ENCODE data around the gene FAM107B.

FAM107B gene

DNA sequence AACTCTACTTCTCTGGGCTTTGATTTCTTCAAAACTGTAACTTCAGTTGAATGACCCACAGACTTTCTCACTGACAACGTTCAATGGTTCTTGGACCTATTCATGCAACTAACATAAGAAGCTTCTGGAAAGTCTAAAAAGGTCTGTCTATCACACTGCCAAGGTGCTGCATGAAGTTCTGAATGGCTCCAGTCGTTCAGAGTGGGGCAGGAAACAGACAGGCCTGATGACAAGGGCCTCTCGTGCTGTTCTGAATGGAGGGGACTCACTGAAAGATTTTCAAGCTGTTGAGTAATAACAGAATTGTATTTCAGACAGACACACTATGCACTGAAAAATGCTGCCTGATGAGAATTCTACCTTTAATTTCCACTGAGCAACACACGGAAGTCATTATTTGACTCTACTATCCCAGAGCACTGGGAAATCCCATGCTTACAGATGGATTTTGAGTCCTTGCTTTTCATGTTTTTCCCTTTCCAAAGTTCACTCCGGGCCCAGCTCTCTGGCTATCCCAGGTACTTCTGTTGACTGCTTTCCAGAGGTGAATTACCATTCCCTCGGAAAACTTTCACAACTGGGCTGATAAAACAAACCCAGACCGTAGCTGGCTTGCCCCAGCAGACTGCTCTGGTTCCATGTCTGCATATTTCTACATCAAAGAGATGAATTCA lies 239.1 kb downstream of the FAM107B start:
- no peak for DNase-seq (ENCODE audit: low read depth in 2 of 2)

DNA sequence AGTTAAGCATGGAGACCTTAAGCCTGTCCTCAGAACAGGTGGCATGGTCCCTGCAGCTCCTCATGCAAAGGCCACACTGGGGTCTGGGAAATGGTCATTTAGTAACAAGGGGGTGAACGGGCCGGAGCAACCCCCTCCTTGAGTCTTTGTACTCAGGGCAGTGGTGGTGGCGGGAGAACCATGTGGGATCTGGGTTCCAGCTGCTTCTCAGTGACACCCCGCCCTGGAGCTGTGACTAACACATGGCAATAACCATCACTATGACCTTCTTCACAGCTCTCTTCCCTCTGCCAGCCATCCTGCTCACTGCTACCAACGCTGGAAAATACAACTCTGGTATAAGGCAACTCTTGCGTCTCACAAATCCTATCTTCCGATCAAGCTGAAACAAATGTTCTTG lies 240.5 kb downstream of the FAM107B start:
- no peak for DNase-seq (ENCODE audit: low read depth in 2 of 2)

DNA sequence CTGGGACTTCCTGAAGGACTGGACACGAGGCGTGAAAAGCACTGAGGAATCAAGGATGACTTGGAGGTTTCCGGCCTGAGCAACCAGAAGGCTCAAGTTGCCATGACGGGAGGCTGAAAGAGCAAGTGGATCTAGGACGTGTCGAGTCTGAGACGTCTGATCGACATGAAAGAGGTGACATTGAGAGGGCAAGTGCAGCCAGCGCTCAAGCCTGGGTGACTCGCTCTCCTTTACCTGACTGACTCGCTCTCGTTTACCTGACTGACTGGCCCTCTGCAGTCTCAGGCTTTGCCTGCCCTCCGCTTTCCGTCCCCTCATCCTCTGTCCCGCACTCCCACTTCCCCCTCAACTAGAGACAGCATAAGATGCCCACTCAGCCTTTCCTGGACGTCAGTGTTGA lies 241.4 kb downstream of the FAM107B start:
- no peak for DNase-seq (ENCODE audit: low read depth in 2 of 2)

DNA sequence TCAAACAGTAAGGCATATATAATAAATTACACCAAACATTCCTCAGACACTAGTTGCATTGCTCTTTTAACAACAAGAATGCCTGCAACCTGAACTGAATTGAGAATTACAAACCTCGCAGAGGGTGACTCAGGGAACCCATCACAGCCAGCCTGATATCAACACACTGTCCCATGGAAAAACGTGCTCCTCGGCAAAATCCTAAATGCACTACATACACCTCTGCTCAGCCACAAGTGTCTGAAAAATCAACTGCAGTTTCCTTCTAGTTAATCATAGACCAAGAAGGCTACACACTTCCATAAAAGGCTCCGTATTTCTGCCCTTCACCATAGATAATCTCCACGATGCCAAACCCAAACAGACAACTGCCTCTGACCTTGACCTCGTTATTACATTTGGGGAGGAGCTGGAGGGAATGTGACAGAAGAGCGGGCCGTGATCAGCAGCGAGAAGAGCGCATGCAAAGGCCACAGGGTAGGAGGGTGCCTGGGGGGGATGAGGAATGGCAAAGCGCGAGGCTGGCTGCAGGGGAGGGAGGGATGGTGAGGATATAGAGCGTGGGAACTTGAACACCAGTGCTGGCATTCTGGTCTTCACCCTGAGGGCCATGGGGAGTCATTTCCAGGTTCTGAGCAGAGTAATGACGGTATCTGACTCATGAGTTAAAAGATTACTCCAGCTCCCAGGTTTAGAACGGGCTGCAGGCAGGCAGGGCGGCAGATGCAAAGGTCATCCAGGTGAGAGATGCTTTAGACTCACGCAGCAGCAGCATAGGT lies 242.0 kb downstream of the FAM107B start:
- DNase-seq (ENCODE audit: low read depth in 2 of 2), result no peak

DNA sequence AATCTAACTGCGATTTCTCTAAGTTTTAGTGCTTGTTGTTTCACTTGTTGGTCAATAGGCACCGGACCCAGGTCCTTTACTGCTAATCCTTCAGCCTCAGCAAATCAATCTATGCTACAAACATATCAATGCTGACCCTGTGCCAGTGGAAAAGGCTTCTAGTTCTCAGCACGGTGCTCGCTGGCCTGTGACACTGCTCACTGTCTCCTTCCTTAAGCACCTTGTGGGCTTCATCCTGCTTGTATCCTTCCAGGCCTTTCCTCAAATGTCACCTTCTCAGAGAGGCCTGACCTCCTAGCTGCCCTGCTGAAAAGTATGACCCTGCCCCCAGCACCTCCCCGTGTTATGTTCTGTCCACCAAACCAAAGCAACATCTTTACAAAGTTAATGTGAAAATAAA lies 242.7 kb downstream of the FAM107B start:
- no peak for DNase-seq (ENCODE audit: low read depth in 2 of 2)

GRCh38 chr10:14530465-14530864 lies 244.2 kb downstream of the FAM107B start:
- DNase-seq (ENCODE audit: low read depth in 2 of 2), result no peak

- DNase-seq (ENCODE audit: low read depth in 2 of 2), result no peak
Measured at GRCh38 chr10:14529351-14529750, 245.3 kb downstream of the FAM107B start.

GRCh38 chr10:14528450-14528849 lies 246.2 kb downstream of the FAM107B start:
- DNase-seq (ENCODE audit: low read depth in 2 of 2), result no peak

GRCh38 chr10:14527915-14528314 lies 246.8 kb downstream of the FAM107B start:
- no peak for DNase-seq (ENCODE audit: low read depth in 2 of 2)

- no peak for DNase-seq (ENCODE audit: low read depth in 2 of 2)
Measured at GRCh38 chr10:14527134-14527844, 247.4 kb downstream of the FAM107B start.

- no peak for DNase-seq (ENCODE audit: low read depth in 2 of 2)
Measured at GRCh38 chr10:14526326-14526725, 248.4 kb downstream of the FAM107B start.

DNA sequence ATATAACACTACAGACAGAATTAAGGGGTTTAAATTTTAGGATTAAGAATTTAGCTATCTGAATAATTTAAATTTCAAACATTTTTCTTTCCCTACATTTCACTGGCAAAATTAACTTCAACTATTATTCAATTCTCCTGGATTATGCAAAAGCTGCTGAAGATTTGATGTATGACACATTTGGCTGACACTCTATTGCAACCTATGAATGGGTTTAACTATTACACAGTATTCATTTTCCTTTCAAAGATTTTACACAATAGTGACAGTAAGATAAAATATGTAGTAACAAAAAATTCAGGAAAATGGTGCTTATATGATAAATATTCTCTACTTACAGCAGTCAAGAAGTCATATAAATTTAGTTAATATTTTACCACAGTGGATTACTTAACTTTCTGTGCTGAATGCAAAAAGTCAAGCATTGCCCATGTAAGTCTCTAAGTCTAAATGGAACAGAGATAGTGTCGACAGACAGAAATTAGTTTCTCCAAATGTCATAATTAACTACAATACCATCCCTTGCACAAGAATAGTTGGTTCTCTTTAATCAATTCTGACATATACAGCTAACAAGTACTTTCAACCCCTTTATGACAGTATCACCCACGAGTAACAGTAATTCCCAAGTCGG lies 249.9 kb downstream of the FAM107B start:
- DNase-seq (ENCODE audit: low read depth in 2 of 2), result no peak

DNA sequence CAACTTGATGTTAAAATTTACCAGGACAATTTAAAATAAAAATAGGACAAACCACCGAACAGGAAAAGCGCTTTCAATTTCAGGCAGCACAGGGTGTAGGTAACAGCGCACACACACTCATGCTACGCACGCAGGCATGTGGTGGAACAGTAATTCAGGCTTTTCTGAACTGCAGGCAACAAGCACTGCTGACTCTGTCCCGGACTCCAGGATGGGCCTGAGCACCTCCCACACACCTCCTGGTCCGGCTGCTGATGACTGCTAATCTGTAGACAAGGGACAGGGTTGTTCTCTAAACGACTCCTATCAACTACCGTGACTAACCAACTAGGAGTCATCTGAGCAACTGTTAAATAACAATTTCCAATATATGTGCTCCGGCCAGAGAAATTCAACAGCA lies 251.4 kb downstream of the FAM107B start:
- DNase-seq (ENCODE audit: low read depth in 2 of 2), result no peak

DNA sequence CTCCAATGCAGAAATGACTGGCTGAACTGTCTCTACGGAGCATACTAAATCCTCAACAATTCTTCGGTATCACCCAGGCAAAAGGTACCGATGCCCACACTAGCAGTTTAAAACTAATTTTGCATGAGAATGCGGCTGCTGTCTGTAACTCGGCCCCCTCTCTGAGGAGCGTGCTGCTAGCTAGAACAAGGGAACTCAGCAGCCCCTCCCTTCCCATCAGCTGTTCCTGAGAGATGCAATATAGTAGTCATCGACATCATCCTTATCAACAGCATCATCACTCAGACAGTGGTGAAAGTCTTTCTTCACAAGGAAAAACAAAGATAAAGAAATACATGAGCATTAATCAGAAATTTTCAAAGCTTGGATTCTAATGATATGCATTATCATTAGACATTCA lies 254.9 kb downstream of the FAM107B start:
- no peak for DNase-seq (ENCODE audit: low read depth in 2 of 2)

DNA sequence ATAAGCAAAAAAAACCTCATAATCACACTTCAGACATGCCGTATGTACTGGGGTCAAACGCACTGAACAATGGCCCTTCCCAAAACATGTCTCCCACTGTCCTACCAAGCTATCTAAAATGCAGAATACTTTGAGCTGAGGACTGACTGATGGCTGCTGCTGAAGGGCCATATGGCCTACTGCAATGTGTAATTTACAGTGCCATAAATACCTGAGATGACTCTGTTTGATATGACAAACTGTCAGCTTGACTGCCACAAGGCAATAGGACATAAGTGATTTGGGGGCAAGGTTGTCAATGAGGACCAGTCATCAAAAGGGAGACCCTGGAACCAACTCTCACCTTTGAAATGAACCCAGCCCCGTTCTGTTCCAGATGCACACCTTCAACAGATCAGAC lies 256.5 kb downstream of the FAM107B start:
- no peak for DNase-seq (ENCODE audit: low read depth in 2 of 2)

DNA sequence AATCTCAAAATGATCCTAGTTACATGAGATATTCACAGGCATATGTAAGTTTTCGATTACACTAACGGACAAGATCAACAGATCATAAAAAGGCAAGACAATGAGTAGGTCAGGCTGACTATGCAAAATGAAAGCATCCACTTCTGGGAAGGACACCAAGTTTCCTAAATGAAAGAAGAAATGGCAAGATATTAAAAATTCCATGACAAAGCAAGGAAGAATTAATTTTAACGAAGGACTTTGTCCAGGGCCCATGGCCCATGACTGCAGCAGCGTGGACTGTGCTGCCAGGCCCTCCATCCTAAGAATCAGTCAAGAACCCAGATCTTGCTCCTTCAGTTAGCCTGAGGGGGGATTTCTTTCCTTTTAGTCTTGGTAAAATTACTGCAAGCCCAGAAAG lies 261.6 kb downstream of the FAM107B start:
- DNase-seq (ENCODE audit: low read depth in 2 of 2), result no peak

DNA sequence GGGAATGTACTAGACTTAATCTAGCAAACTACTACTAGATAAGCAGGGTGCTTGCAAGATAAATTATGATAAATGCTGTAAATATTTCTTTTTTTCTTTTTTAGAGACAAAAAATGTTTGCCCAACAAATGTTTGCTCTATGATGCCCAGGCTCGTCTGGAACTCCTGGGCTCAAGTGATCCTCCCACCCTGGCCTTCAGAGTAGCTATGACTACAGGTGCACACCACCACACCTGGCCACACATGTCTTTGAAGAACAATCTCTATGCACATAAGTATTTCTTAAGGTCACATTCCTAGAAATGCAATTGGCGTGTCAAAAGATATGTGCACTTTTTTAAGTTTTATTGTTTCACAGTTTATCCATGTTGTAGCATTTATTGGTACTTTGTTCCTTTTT lies 264.4 kb downstream of the FAM107B start:
- no peak for DNase-seq (ENCODE audit: low read depth in 2 of 2)

DNA sequence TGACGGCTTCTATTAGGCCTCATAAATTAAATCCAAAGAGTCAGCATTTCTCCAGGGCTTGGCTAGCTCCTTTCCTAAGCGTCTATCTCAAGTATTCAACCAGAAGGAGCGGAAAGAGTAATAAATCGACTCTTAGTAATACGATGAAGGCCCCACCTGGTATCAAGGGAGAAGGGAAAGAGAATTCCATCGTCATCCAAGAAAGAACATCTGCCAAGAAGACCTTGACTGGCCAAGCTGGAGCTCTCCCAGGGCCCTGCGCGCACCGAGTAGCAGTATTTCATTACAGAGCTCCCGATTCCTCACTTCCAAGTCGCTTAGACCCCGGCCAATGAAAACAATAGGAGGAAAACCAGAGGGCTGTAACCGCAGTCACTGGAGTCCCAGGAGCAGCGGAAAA lies 266.0 kb downstream of the FAM107B start:
- no peak for DNase-seq (ENCODE audit: low read depth in 2 of 2)

DNA sequence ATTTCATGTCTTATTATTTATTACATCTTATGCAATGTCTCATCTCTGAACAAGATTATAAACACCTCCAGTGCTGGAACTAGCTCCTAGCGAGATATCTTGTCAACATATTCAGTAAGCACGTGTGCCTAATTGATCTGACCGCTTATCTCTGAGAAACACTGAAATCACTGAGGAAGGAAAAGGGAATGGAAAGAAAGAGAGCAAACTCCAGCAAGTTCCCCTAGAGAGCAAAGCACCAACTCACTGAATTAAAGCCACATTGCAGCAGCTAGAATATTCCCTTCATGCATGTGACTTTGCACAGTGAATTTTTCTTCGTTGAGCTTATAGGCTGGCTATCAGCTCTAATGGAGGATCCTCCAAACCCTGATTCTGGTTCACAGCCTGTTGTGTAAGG lies 266.9 kb downstream of the FAM107B start:
- DNase-seq (ENCODE audit: low read depth in 2 of 2), result no peak

DNA sequence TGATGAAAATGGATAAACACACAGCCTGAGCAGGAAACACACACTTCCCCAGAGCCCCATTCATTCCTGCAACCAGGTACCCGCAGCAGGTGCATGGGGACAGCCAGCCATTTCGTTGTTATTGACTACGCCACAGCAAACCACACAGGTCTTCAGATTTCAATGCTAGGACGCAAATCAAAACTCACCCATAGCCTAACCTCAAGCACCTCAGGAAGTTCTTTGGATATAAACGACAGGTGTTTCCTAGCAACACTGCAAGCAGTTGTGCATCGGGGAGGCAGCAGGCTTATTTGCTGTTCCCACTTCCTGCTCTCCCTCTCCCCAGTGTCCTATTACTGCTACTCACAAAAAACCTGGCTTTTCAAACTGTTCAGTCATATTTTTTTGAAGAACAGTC lies 267.5 kb downstream of the FAM107B start:
- DNase-seq (ENCODE audit: low read depth in 2 of 2), result no peak

GRCh38 chr10:14502431-14502830 lies 272.3 kb downstream of the FAM107B start:
- no peak for DNase-seq (ENCODE audit: low read depth in 2 of 2)

GRCh38 chr10:14500172-14500765 lies 274.4 kb downstream of the FAM107B start:
- DNase-seq (ENCODE audit: low read depth in 2 of 2), result no peak

Data from stimulated activated CD4-positive, alpha-beta T cell treated with anti-CD3 and anti-CD28 coated beads, Interleukin-1b, Interleukin-23, amount 100 ng/mL, for 4 hours (primary cell).